ENCODE results near the gene AIP.

DNA sequence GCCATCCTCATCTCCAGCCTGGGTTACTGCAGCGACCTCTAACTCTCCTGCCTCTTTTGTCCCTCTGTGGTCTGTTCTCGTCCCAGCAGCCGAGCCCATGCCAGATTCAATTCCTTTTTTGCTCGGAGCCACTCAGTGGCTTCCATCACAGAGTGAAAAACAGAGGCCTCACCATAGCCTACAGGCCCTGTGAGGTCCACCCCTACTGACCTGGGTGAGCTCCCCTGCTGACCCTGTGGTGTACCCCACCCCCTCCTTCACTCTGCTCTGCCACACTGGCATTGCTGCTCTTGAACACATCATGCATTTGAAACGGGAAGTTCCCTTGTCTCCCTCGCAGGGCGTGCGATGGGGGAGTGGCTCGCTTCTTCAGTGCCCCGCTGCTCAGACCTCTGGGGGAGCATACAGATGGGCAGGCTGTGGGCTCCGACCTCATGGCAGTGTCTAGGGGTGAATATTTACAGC, 2.1 kb downstream of the AIP start:
- TF ChIP-seq, protein P1, sequence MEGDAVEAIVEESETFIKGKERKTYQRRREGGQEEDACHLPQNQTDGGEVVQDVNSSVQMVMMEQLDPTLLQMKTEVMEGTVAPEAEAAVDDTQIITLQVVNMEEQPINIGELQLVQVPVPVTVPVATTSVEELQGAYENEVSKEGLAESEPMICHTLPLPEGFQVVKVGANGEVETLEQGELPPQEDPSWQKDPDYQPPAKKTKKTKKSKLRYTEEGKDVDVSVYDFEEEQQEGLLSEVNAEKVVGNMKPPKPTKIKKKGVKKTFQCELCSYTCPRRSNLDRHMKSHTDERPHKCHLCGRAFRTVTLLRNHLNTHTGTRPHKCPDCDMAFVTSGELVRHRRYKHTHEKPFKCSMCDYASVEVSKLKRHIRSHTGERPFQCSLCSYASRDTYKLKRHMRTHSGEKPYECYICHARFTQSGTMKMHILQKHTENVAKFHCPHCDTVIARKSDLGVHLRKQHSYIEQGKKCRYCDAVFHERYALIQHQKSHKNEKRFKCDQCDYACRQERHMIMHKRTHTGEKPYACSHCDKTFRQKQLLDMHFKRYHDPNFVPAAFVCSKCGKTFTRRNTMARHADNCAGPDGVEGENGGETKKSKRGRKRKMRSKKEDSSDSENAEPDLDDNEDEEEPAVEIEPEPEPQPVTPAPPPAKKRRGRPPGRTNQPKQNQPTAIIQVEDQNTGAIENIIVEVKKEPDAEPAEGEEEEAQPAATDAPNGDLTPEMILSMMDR (IDR thresholded peaks at IDR 0.05): no peak
- TF ChIP-seq POLR2A (IDR thresholded peaks at IDR 0.05): no peak
